Stimulated activated CD8-positive, alpha-beta memory T cell treated with anti-CD3 and anti-CD28 coated beads, Interleukin-12 subunit alpha, Interleukin-12 subunit beta, amount 100 ng/mL, for 24 hours (primary cell): ENCODE data around the gene DISP2.

Source experiments
- DNase-seq: peaks from one replicate; pipeline ENCODE4 v3.0.0-alpha.2; 2020; ENCODE audit errors: extremely low read depth

Gene DISP2

DNA sequence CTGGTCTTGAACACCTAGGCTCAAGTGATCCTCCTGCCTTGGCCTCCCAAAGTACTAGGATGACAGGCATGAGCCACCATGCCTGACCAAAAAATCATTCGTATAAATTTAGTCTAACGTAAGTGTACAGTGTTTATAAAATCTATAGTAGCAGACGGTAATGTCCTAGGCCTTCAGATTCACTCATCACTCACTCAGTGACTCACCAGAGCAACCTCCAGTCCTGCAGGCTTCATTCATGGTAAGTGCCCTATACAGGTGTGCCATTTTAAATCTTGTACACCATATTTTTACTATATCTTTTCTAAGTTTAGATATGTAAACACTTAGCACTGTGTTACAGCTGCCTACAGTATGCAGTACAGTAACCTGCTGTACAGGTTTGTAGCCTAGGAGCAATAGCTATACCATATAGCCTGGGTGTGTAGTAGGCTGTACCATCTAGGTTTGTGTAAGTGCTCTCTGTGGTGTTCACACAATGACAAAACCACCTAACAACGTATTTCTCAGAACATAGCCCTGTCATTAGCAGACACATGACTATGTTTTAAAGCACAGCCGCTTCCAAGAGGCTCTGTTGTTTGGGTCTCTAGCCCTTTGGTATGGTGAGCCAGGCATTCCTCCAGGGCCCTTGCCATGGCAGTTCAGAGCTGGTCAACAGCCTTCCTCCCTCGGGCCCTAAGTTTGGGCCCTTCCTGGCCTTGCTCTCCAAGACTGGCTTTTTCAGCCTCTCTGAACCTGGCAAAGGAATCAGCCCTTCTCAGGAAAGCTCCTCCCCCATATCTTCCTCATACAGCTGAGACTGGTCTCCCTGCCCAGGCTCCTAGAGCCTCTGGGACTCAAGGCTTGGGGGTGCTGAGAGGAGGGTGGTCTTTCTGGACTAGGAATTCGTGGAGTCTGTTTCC is 15.4 kb upstream of the DISP2 start:
- no peak for DNase-seq

DNA sequence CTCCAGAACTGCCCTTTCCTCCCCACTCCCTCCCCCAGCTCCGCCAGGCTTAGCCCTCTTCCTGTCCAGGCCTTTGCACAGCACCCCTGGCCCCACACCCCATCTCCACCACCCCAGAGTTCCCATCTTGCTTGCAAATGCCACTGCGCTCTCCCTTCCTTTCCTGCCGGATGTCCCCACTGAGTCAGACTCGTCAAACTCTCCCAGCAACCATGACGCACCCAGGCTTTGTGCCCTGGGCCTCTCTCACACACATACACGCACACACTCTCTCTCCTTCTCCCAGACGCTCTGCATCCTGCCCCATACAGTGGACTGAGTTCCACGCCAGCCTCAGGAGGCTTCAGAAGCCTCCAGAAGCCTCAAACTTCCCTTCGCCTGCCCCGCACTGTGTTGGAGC is 14.5 kb upstream of the DISP2 start:
- no peak for DNase-seq

DNA sequence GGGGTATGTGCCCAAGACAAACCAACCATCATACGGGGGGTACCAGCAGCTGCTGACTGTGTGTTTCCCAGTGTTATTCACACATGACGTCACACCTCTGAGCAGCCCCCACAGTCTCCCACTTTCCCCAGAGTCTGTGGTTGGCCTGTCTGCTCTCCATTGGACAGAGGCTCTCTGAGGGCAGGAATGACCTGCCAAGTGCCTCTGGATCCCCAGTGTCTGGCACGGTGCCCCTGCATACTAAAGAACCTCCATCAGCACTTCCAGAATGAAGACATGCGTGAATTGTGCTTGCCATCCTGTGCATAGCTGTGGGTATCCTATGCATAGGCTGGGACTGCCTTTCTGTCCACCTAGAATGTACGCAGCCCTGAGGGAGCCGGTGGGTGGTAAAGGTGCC is 13.8 kb upstream of the DISP2 start:
- no peak for DNase-seq

DNA sequence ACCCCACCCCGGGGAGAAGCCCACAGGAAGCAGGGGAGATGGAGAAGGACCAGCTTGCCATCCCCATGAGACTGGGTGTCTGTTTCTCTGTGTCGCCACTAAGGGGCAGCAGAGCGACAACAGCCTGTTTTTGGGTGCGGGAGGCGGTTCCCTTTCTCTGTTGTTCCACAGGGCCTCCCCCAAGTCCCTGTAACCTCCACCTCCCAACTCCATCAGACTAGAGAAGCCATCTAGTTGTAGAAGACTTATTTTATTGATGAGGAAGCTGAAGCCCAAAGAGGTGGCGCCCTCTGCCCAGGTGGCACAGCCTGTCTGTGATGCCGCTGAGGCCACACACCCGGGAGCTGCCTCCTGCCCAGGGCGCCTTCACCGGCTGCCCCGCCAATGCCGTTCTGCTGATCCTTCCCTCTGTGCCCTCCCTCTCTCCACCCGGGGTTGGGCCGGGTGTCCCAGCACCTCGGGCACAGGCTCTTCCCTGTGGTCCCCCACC is 13.3 kb upstream of the DISP2 start:
- no peak for DNase-seq

DNA sequence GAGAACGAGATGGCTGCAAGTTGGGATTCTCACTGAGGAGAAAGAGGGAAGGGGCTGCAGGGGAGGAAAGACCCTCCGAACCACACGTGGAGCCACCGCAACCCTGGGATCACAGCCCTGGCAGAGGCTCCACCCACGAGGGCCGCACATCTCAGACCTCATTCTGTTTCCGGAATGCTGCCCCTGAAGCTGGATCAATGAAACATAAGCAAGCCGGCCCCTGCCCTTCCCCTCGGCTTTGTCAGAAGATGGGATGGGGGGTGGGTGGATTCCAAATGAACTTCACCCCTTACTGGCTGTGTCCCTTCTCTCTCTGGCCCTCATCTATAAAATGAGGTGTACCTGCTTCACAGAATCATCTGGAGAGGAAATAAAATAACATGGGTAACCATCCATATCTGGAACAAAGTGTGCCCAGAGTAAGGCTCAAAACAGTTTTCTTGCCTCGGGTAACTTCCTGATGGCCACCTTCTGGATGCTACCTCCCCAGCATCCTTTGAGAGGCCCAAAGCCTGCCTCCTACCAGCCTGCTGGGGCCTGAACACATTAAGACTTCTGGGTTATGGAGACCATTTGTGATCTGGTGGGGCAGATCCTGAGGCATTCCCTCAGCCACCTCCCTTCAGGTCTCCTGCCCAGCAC is 12.7 kb upstream of the DISP2 start:
- no peak for DNase-seq

DNA sequence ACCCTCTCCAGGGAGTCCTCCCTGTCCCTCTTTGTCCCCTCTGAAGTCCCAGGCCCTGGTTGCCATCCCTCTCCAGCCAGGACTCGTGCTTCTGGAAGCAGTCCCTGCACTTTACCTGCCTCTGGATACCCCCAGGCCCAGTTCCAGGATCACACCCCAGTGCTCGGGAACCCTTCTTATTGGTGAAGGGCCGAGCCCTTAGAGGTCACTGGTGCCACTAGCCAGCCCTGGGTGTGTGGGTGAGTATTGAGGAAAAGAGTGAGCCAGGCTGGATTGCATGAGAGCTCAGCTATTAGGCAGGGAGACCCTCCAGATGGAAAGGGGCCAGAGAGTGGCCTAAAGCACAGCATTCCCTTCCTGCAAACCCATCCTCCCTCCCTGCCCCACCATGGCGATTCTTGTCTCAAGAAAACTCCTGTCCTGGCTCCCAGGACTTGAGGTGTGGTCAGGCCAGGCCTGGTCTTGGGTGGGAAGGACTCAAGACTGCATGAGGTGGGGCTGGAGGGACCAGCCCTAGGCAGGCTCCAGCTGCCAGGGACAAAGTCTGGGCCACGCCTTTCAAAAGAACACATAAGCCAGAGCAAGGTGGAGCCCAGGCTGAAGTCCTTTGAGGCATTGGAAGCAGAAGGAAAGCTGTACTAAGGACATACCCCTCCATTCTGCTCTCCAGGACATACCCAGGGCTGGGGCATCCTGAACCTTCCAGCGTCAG is 12.0 kb upstream of the DISP2 start:
- DNase-seq = no peak

DNA sequence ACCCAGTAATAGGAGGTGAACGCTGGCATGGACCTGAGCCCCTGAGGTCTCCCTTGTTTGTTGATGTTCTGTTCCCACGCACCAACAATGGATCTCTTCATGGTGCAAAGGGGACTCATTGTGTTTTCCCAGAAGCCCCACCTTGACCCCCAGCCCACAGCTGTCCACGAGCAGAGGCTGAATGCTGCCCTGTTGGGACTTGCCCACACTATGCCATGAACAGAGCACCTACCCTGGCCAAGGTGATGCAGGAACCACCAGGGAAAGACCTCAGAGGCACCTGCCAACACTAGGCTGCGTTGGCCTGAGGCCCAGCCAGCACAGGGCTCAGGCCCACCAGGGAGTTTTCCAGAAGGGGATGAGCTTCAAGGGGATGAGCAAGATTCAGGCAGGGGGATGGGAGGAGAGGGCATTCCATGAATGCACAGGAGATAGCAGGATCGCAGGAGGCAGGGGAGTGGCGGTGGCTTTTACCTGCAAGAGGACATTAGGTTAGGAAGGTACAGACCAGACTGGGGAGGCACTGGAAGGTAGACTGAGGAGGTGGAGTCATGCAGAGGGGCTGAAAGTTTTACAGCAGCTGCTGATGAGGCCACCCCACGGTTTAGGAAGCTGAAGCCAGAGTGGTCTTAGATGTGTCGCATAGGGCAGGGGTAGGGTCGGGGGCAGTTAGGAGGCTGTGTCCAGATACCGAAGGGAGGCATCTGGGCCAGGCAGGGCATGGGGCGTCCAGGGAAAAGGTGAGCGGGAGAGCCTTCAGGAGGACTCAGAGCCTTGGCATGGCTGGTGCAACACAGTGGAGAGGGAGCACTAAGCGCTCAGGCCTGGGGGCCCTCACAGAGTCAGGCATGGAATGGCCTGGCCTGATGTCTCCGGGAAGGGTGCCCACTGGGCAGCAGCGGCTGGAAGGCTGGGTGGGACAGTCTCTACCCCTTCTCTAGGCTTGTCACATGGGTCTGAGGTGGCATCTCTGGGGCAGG is 11.2 kb upstream of the DISP2 start:
- no peak for DNase-seq

DNA sequence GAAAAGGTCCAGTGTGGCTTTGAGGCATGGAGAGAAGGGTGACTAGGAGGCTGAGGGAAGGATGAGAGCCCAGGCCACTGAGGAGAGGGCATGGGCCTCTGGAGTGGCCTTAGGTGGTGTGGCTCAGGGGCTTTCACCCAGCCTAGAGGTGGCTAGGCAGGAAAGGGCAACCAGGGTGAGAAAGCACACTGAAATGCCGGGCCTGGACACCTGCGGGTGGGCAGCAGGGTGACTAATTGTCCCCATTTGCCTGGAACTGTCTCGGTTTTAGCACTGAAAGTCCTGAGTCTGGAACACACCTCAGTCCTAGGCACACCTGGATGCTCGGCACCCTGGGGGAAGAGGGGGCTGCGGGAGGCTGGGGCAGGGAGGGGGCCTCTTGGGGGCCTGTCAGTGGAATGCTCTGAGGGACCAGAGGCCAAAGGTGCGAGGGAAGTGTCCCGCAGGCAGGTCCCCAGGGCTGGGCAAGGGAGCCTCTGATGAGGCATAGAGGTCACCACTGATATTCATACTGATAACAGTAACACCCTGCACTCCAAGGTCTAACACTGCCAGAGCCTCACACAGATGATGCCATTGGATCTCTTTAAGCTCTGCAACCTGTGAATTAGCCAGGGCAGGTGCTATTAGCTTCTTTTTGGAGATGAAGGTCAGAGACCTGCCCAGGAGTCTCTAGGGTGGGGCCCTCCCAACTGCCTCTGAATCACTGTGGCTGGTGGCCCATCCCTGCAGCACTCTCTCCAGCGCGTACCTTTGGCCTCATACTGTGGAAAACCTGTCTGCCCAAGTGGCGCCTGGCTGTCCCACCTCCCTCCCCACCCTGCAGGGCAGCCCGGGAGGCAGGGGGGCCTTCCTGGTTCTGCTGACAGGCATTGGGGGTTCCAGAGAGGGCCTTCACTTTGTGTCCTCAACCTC is 10.2 kb upstream of the DISP2 start:
- DNase-seq = no peak

DNA sequence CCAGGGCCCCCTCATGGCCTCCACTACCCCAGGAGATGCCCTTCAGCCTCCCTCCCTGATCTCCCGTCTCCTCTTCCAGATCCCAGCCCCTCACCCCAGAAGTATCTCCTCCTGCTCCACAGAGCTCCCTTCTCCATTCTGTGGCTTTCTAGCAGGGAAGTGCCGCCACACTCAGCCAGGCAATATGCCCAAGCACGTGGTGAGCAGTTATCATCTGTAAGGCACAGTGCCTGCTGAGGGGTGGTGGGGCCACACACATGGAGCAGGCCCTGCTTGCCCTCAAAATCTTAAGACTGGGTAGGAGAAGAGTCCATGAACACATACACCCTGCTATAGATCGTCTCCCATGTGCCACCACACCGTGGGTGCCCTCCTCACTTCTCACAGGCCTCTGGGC is 9.5 kb upstream of the DISP2 start:
- DNase-seq = no peak

DNA sequence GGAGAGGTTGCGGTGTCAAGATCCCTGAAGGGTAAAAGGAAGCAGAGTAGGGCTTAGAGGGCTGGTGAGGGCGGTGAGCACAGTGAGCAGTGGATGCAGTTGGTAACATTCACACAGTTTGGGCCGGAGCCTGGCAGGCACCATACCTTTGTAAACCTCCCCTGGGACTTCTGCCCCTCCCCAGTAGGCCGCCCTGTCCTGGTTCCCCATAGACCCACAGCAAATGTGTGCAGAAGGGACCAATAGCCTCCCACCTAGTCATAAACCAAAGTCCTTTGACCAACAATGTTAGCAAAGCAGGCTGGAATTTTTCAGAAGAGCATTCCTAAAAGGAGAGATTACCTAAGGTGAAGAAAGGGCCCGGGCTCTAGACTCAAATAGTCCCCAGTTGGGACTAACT is 8.9 kb upstream of the DISP2 start:
- DNase-seq = no peak

DNA sequence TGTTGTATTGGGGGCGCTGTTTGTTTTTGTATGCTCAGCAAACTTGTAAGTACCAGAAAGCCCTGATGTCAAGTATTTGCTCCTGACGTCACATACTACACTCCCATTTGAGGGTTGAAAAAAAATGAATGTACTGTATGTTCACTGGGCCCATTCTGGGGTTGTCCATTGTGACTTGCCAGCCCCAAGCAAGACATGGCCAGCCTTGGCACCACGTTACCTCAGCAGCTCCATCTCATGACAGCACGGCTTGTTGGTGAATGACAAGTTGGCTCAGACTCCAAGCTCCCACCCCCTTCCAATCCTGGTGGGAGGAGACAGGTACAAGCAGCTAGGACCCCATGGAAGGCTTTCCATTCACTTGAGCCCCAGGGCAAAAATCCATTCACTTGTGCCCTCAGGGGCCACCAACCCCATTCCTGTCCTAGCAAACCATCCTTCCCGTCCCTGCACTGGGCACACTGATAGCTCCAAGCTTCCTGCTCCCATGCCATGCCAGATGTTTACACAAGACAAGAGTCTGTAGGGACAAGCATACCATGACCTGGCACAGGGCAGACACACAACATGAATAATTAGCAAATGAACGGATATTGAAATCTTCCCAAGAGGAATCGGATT is 5.6 kb upstream of the DISP2 start:
- no peak for DNase-seq

DNA sequence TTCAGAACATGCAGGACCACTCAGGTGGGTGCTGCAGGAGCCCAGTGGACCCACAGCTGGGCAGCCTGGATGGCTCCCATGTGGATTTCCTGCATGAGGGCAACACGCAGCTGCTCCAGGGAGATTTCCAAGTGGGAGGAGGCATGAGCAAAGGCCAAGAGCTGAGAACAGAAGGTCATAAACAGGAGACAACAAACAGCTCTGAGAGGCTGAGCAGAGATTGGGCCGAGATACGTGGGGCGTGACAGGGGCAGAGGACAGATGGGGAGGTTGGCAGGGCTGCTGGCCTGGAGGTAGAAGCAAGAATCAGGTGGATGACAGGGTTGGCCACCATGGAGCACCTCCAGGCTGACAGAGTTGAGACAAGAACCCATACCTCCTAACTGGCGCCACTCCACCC is 4.3 kb upstream of the DISP2 start:
- no peak for DNase-seq

DNA sequence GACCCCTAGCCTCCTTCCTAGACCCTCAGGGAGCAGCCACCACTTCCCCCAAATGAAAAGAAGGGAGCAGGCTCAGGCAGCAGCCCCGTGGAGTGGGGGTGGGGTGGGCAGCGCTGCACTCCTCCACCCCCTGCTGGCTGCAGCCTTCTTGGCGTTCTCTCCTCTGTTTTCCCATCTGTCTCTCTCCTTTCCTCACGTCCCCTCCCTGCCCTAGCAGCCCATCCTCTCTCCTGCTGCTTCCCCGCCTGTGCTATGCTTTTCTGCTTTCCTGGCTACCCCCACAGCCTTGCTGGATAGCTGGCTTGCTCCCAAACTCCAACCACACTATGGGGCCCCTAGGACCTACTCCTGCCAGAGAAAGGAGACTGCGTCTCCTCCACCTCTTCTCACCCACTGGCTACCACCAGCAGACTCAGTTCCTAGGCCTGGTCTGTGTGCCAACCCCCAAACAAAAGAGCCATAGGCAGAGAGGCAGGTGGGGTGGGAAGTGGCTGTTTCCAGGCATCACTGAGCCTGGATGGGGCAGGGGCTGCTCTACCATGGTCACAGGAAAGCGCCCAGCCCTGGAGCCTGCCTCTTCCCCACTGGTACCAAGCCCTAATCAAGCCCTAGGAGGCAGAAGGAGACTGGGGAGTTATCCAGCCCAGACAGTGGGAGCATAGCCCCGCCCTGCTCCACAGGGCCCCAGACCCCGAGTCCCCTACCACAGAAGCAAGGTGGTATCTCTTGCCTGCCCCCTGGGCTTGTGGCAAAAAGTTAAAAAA is 3.4 kb upstream of the DISP2 start:
- DNase-seq = no peak

DNA sequence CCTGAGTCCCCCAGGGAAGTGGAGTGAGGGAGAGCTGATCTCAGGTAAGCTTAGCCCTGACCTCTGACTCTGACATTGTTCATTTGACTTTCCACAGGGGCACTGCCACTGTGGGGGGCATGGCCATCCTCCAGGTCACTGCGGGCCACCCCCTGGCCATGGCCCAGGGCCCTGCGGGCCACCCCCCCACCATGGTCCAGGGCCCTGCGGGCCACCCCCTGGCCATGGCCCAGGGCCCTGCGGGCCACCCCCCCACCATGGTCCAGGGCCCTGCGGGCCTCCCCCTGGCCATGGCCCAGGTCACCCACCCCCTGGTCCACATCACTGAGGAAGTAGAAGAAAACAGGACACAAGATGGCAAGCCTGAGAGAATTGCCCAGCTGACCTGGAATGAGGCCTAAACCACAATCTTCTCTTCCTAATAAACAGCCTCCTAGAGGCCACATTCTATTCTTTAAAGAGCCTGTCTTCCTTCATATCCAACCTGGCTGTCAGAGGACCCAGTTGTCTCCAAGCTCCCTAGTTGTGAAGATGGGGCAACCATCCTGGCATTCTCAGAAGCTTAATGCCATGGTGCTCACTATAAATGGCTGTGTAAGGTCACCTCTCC is 1.9 kb upstream of the DISP2 start:
- DNase-seq = no peak

DNA sequence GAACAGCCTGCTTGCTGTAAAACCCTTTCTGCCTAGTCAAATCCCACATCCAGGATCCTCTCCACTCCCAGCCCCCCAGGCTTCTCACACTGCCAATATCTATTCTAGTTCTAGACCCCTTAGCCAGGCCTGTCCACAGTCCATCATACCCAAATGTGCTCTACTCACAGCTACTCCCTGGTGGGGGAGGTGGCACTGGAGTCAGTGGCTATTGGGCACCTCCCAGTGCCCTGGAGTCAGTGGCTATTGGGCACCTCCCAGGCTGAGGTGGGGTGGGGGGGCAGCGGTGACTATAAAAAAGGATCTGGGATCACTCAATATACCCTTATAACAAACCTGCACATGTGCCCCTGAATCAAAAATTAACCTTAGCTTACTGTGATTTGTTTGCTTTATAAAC is 773 bp upstream of the DISP2 start:
- DNase-seq = no peak

DNA sequence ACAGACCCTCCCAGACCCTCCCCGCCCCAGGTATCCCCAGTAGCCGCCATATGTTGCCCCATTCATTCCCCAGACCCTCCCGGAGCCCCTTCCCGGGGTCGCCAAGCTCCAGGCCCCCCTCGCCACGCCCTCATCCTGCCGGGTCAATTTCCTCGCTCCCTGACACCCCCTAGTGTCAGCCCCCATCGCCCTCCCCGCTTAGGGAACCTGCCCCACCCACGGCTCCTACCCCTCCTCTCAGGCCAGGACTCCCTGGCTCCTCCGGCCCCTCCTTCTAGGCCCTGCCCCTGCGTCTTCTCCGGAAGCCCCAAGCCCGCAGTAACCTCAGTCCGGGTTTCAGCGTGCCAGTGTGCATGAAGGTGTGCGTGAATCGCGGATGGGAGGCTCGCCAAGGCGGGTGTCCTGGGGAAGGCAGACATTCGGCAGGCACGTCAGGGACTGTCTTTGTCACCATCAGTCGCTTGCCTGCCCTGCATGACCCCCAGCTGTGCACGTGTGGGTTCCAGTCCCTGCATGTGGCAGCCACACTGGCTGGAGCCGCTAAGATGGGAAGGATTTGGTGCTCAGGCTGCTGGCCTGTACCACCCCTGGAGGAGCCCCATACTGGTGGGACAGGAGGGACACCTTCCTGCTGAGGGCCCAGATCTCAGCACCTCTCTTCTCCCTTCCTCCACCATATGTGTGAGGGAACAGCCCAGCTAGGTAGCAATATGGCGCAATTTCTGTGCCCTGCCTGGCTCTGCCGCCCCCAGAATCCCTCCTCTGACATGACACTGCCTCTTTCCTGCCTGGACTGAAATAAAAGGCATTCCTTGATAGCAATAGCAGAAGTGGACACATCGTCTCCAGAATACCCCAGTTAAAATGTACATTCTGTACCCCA is 693 bp downstream of the DISP2 start:
- DNase-seq = no peak

DNA sequence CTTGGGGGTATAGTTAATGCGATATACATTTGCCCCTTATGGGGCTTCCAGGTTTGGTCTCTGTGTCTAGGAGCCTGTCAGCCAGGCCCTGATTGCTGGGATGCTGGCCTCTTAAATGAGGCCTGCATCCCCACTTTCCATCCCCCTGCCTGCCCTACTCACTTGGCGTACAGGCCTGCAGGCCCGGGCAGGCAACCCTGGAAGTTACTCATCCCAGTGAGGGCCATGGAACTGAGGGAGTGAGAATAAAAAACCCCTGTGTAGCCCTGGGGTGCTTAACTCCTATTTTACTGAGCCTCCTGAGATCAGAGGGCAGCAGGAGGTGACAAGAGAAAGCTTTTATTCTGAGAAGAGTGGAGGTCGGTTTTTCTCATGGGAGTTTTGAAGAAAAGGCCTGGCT is 2.0 kb downstream of the DISP2 start:
- no peak for DNase-seq

DNA sequence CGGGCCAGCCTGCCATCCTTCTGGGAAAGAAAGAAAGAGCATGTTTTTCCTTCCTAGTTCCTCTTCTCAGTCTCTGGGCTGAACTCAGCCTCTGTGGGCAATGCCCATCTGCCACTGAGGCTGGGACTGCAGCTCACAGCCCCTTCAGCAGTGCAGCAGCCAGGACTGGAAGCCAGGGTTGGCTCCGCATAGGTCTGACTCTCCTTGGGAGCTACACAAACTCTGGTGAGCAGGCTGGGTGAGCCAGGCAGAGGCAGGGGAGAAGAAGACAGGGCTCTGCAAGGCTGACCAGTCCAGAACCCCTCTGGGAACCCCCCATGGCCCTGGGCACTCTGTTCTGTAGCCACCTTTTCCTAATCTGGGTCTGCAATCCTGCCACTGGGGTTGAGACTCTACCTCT is 3.6 kb downstream of the DISP2 start:
- no peak for DNase-seq
